Endothelial cell of umbilical vein (primary cell): Measurements from ENCODE around the gene KLB.

Experiments used
- CTCF ChIP-seq, 2 donors: IDR thresholded peaks; 1 replicate in 1 of 2; 2 replicates in 1 of 2; pipeline ENCODE4 v1.5.1; 2011; ENCODE audit warnings: low read length in 2 of 2, mild to moderate bottlenecking in 2 of 2, moderate library complexity in 2 of 2, control low read depth in 1 of 2, inconsistent platforms in 1 of 2, low read depth in 1 of 2; ENCODE audit not compliant: insufficient read depth in 1 of 2; ENCODE audit errors: extremely low read depth in 1 of 2
- EZH2 ChIP-seq: IDR thresholded peaks from 2 replicates; pipeline ENCODE4 v1.6.1; 2012; ENCODE audit warnings: borderline replicate concordance, low read depth, mild to moderate bottlenecking, moderate library complexity, low read length, inconsistent platforms; ENCODE audit not compliant: severe bottlenecking
- FOS ChIP-seq: IDR thresholded peaks from 2 replicates; pipeline ENCODE4 v1.6.1; 2011; ENCODE audit warnings: mild to moderate bottlenecking, low read length, moderate library complexity, borderline replicate concordance; ENCODE audit not compliant: insufficient read depth
- GATA2 ChIP-seq: IDR thresholded peaks from 2 replicates; pipeline ENCODE4 v1.7.0; 2011; ENCODE audit warnings: low read depth, mild to moderate bottlenecking, moderate library complexity, mixed read lengths, low read length; ENCODE audit not compliant: insufficient read length, insufficient read depth
- MYC ChIP-seq: IDR thresholded peaks from one replicate; pipeline ENCODE4 v1.6.1; 2011; ENCODE audit warnings: mild to moderate bottlenecking, low read depth, low read length
- POLR2A ChIP-seq: IDR thresholded peaks from 2 replicates; pipeline ENCODE4 v1.6.1; 2012; ENCODE audit warnings: low read depth, mild to moderate bottlenecking, control low read depth, low read length
- TF ChIP-seq, protein P1 (sequence below): IDR thresholded peaks from 2 replicates; pipeline ENCODE4 v1.6.1; 2011; ENCODE audit not compliant: insufficient read depth, insufficient read length

GRCh38 chr4:39446483-39446841, 39.7 kb downstream of the KLB start:
- TF ChIP-seq CTCF (IDR thresholded peaks at IDR 0.05; ENCODE audit: extremely low read depth in 1 of 2, insufficient read depth in 1 of 2, low read depth in 1 of 2, low read length in 2 of 2) (no peak), POLR2A (no peak), FOS (no peak), EZH2 (no peak), GATA2 (no peak), MYC (no peak)
- TF ChIP-seq, protein P1, sequence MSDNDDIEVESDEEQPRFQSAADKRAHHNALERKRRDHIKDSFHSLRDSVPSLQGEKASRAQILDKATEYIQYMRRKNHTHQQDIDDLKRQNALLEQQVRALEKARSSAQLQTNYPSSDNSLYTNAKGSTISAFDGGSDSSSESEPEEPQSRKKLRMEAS, result no peak
